GM18868 (cell line): ENCODE measurements around the gene TMEM128.
"Not testable (repeated sequence)": the region's sequence is repeated elsewhere in the genome, so short reads cannot be mapped to it uniquely, and the experiment has no call there.

Experiments
- ATAC-seq: cut with Tn5 transposase; IDR thresholded peaks from one replicate; pipeline ENCODE4 v1.9.1; 2021; ENCODE audit warnings: mild to moderate bottlenecking, moderate library complexity; ENCODE audit not compliant: unreplicated experiment

The TMEM128 gene

GRCh38 chr4:4248029-4248884 is at the start of gene TMEM128:
TMEM128 (minus strand) TSS chr4:4248223; CDS start chr4:4248202, 21 bp downstream.
- ATAC-seq = peak; percentile 98

- no peak for ATAC-seq
Measured at GRCh38 chr4:4296283-4296846, 48.3 kb upstream of the TMEM128 start.

- ATAC-seq = no peak
Measured at GRCh38 chr4:4293279-4293678, 45.3 kb upstream of the TMEM128 start.

GRCh38 chr4:4289941-4290850 is 42.2 kb upstream of the TMEM128 start, which contains the start of the genes LYAR and ZBTB49:
LYAR (minus strand) TSS chr4:4290154; CDS start chr4:4283742, 6,412 bp downstream.
ZBTB49 (plus strand) TSS chr4:4290251; CDS start chr4:4299946, 9,695 bp downstream.
- ATAC-seq = peak; percentile 93

- ATAC-seq = peak; percentile 23
Measured at GRCh38 chr4:4289597-4289940, 41.5 kb upstream of the TMEM128 start.

- ATAC-seq = no peak
Measured at GRCh38 chr4:4289055-4289454, 41.0 kb upstream of the TMEM128 start.

GRCh38 chr4:4288098-4288497 is 40.1 kb upstream of the TMEM128 start:
- no peak for ATAC-seq

GRCh38 chr4:4284827-4285618 is 37.0 kb upstream of the TMEM128 start:
- ATAC-seq = no peak

- ATAC-seq = no peak
Measured at GRCh38 chr4:4281787-4282186, 33.8 kb upstream of the TMEM128 start.

- no peak for ATAC-seq
Measured at GRCh38 chr4:4277531-4277930, 29.5 kb upstream of the TMEM128 start.

GRCh38 chr4:4274226-4274625 is 26.2 kb upstream of the TMEM128 start:
- ATAC-seq = no peak

GRCh38 chr4:4271912-4272311 is 23.9 kb upstream of the TMEM128 start:
- ATAC-seq = no peak

GRCh38 chr4:4270529-4270928 is 22.5 kb upstream of the TMEM128 start:
- no peak for ATAC-seq

- no peak for ATAC-seq
Measured at GRCh38 chr4:4269856-4270255, 21.8 kb upstream of the TMEM128 start.

GRCh38 chr4:4269331-4269731 is 21.3 kb upstream of the TMEM128 start:
- ATAC-seq = no peak

- no peak for ATAC-seq
Measured at GRCh38 chr4:4268776-4269175, 20.8 kb upstream of the TMEM128 start.

GRCh38 chr4:4267981-4268380 is 20.0 kb upstream of the TMEM128 start:
- no peak for ATAC-seq

- peak; percentile 79 for ATAC-seq
Measured at GRCh38 chr4:4260185-4260751, 12.2 kb upstream of the TMEM128 start.

- ATAC-seq = no peak
Measured at GRCh38 chr4:4259484-4260100, 11.6 kb upstream of the TMEM128 start.

GRCh38 chr4:4257705-4258104 is 9.7 kb upstream of the TMEM128 start:
- ATAC-seq = not testable (repeated sequence)
